ENCODE data around the gene PSMB7. TPM values are rescaled to one million over a fixed set of nuclear protein-coding genes. Genes with fewer than 3 reads are reported as not detected.
A peak's percentile ranks its signal among the peaks of the same experiment; 100 is the strongest.

PSMB7 gene
- total RNA-seq, 1 experiment from 2014 or later, result 216 TPM

GRCh38 chr9:124388275-124389048 is 26.8 kb downstream of the PSMB7 start:
- intact Hi-C loops (cut with micrococcal nuclease; ENCODE audit: unreplicated experiment), result no loop called here
- no peak overlapping the region for H3K4me3 ChIP-seq (ENCODE audit: low read depth, low read length)
- H3K36me3 Mint-ChIP-seq (ENCODE audit: insufficient read depth, unreplicated experiment), result peaks cover 24% of the 10 kb centered on the region
- no peaks in the 10 kb centered on the region for H3K9me3 ChIP-seq
- peaks cover 48% of the 10 kb centered on the region for H3K4me1 Mint-ChIP-seq (ENCODE audit: low read depth, unreplicated experiment)
- no peaks in the 10 kb centered on the region for H3K9me3 Mint-ChIP-seq (ENCODE audit: unreplicated experiment)
- H3K27me3 Mint-ChIP-seq (ENCODE audit: insufficient read depth, unreplicated experiment), result no peaks in the 10 kb centered on the region
- BruUV-seq (replicated peaks), result no TSS peak
- no peak overlapping the region for H3K4me3 Mint-ChIP-seq (ENCODE audit: unreplicated experiment)
- ChIA-PET CTCF (no interaction called here), POLR2A (interaction anchor here (0.6 kb wide), 1 partner anchor 295 kb away, joined by 3 read pairs; no protein-coding TSS in a partner anchor)
- DNase-seq, result no peak
- no peak overlapping the region for H3K27ac Mint-ChIP-seq (ENCODE audit: unreplicated experiment)
- TF ChIP-seq CTCF (IDR thresholded peaks at IDR 0.05; ENCODE audit: insufficient read depth in 1 of 2, low read depth in 1 of 2, low read length in 1 of 2, severe bottlenecking in 1 of 2, unreplicated experiment in 1 of 2), result no peak
- H3K36me3 ChIP-seq (ENCODE audit: control insufficient read depth, insufficient read depth, low read length), result peaks cover 3% of the 10 kb centered on the region; the same call in 1 of the 2 replicates
- H3K27me3 ChIP-seq (replicated peaks; ENCODE audit: control insufficient read depth, insufficient read depth, low read length), result no peaks in the 10 kb centered on the region
- peaks cover 56% of the 10 kb centered on the region for H3K4me1 ChIP-seq

- H3K36me3 Mint-ChIP-seq (ENCODE audit: insufficient read depth, unreplicated experiment), result peaks cover 34% of the 10 kb centered on the region
- H3K4me3 ChIP-seq (ENCODE audit: low read depth, low read length), result 0 out of 2 replicates have a peak overlapping the region, but pooled peaks have one; percentile 12
- no peaks in the 10 kb centered on the region for H3K9me3 ChIP-seq
- intact Hi-C loops (cut with micrococcal nuclease; ENCODE audit: unreplicated experiment), result loop anchor here (2.0 kb wide), 1 partner anchor 259 kb away; no protein-coding TSS in a partner anchor
- ChIA-PET CTCF (interaction anchor here (0.5 to 0.7 kb wide), 3 partner anchors 24 to 1036 kb away, joined by 3 to 4 read pairs (median 4); no protein-coding TSS in a partner anchor), POLR2A (no interaction called here)
- peaks cover 46% of the 10 kb centered on the region for H3K4me1 ChIP-seq
- H3K27ac Mint-ChIP-seq (ENCODE audit: unreplicated experiment), result no peak overlapping the region
- DNase-seq, result peak; percentile 66 to 72
- no peak for TF ChIP-seq CTCF (IDR thresholded peaks at IDR 0.05; ENCODE audit: insufficient read depth in 1 of 2, low read depth in 1 of 2, low read length in 1 of 2, severe bottlenecking in 1 of 2, unreplicated experiment in 1 of 2)
- no TSS peak for BruUV-seq (replicated peaks)
- H3K27me3 Mint-ChIP-seq (ENCODE audit: insufficient read depth, unreplicated experiment), result no peaks in the 10 kb centered on the region
- H3K9me3 Mint-ChIP-seq (ENCODE audit: unreplicated experiment), result no peaks in the 10 kb centered on the region
- H3K27me3 ChIP-seq (replicated peaks; ENCODE audit: control insufficient read depth, insufficient read depth, low read length), result no peaks in the 10 kb centered on the region
- peaks cover 47% of the 10 kb centered on the region for H3K4me1 Mint-ChIP-seq (ENCODE audit: low read depth, unreplicated experiment)
- no peaks in the 10 kb centered on the region for H3K36me3 ChIP-seq (ENCODE audit: control insufficient read depth, insufficient read depth, low read length)
- peak overlapping the region; percentile 23 for H3K4me3 Mint-ChIP-seq (ENCODE audit: unreplicated experiment)
Measured at GRCh38 chr9:124386201-124386600, 29.0 kb downstream of the PSMB7 start.

- no TSS peak for BruUV-seq (replicated peaks)
- Histone ChIP-seq H3K4me1 (peaks cover 41% of the 10 kb centered on the region), H3K36me3 (ENCODE audit: control insufficient read depth, insufficient read depth, low read length) (no peaks in the 10 kb centered on the region), H3K9me3 (no peaks in the 10 kb centered on the region), H3K27me3 (replicated peaks; ENCODE audit: control insufficient read depth, insufficient read depth, low read length) (no peaks in the 10 kb centered on the region), H3K4me3 (ENCODE audit: low read depth, low read length) (no peak overlapping the region)
- no peak for DNase-seq
- Mint-ChIP-seq H3K27me3 (ENCODE audit: insufficient read depth, unreplicated experiment) (no peaks in the 10 kb centered on the region), H3K27ac (ENCODE audit: unreplicated experiment) (no peak overlapping the region), H3K36me3 (ENCODE audit: insufficient read depth, unreplicated experiment) (peaks cover 37% of the 10 kb centered on the region), H3K4me1 (ENCODE audit: low read depth, unreplicated experiment) (peaks cover 41% of the 10 kb centered on the region), H3K9me3 (ENCODE audit: unreplicated experiment) (no peaks in the 10 kb centered on the region), H3K4me3 (ENCODE audit: unreplicated experiment) (no peak overlapping the region)
- ChIA-PET POLR2A (no interaction called here), CTCF (no interaction called here)
- intact Hi-C loops (cut with micrococcal nuclease; ENCODE audit: unreplicated experiment), result loop anchor here (2.0 kb wide), 1 partner anchor 259 kb away; no protein-coding TSS in a partner anchor
- no peak for TF ChIP-seq CTCF (IDR thresholded peaks at IDR 0.05; ENCODE audit: insufficient read depth in 1 of 2, low read depth in 1 of 2, low read length in 1 of 2, severe bottlenecking in 1 of 2, unreplicated experiment in 1 of 2)
Measured at GRCh38 chr9:124385623-124386022, 29.6 kb downstream of the PSMB7 start.
